Fibroblast of skin of back (primary cell): ENCODE data around the gene ATXN7L3B.

Source experiments
- DNase-seq: peaks from one replicate; pipeline ENCODE4 v3.0.0-alpha.2; 2013

Gene ATXN7L3B

DNA sequence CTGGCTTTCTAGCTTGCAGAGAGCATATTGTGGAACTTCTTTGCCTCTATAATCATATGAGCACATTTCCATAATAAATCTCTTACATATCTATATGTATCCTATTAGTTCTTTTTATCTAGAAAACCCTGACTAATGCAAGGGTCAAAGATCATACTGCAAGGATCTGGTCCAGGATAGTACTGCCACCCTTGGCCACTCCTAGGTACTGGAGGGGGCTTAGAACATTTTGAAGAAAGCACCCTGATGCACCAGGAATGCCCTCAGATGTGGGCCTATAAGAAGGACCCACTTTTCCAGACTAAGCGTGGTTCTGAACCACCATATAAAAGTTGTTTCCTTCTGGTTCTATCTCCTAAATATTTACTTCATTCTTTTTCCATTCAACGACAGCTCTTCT is 14.6 kb downstream of the ATXN7L3B start:
- no peak for DNase-seq

GRCh38 chr12:74559728-74560127 is 22.1 kb downstream of the ATXN7L3B start:
- no peak for DNase-seq

DNA sequence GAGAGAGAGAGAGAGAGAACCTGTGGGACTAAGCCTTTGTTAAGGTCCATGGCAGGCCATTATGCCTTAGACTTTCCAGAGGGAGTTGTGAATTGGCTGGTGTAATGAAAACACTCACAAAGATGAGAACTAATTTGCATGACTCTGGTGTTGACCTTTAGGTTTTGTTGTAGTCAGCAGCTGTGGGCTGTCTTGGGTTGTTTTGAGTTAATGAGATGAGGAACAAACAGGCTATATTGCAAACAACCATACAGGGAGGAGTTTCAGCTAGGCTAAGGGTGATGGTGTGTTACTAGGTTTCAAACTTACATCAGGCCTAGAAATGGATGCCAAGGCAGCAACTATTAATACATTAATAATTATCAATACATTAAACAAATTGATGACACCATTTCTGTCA is 26.3 kb downstream of the ATXN7L3B start:
- no peak for DNase-seq

DNA sequence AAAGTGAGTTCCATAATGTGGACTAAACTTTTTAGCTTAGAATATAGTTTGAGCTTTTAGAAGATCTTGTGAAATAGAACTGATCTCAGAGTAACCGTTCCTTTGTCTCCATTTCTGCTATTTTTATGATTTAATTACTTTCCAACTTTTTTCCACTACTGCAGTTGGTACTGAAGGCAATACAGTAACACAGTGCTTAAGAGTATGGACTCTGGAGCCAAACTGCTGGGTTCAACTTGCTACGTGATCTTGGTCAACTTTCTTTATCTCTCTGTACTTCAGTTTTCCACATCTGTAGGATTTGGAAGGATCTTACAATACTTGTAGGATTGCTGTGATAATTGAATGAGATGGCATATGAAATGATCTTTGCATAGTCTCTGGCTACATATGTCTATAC is 40.9 kb downstream of the ATXN7L3B start:
- no peak for DNase-seq

- DNase-seq = no peak
Observed at GRCh38 chr12:74579446-74579845, 41.8 kb downstream of the ATXN7L3B start.

DNA sequence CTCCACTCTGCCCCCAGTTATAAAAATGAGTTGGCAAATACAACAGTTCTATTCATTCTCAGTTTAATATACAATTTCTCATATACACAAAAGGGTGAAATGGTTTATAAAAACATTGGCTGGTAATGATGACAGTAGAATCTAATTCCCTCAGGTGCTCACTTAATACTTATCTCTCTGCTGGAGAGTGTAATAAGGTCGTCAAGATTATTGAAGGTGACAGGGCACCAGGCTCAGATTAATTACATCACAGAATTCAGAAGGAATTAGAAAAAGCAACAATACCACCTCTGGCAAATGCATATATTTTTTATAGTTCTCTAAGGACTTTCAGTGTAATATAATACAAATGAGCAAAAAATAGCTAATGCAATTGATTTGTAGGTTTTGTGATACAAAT is 42.3 kb downstream of the ATXN7L3B start:
- DNase-seq = no peak

GRCh38 chr12:74581439-74581838 is 43.8 kb downstream of the ATXN7L3B start:
- DNase-seq = no peak

- DNase-seq = no peak
Observed at GRCh38 chr12:74584483-74585062, 46.9 kb downstream of the ATXN7L3B start.

DNA sequence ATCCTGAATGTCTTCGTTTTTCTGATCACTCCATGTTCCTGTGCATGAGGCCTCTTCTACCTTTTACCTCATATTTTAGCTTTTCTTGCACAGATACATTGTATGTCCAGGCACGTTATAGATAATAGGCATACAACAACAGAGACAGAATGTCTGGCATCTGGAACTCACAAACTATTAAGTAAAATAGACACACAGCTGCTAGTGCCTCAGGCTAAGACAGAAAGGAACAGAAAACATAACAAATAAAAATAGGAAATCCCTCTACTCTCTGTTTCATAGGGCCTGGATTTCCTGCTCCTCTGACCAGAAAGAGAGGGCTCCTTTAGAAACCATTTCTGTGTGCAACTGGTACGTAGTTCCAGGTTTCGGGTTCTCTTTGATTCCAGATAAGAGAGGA is 48.6 kb downstream of the ATXN7L3B start:
- no peak for DNase-seq
